ENCODE data around the gene NAV3.

GRCh38 chr12:77924703-77925102 lies 94.0 kb downstream of the NAV3 start:
- TF ChIP-seq CTCF (conservative IDR thresholded peaks at IDR 0.05; ENCODE audit: low read depth in 2 of 2) (no peak), EZH2 (IDR thresholded peaks at IDR 0.05; ENCODE audit: low read depth, unreplicated experiment) (no peak)
